Measurements from ENCODE around the gene SLC10A7.

The SLC10A7 gene

DNA sequence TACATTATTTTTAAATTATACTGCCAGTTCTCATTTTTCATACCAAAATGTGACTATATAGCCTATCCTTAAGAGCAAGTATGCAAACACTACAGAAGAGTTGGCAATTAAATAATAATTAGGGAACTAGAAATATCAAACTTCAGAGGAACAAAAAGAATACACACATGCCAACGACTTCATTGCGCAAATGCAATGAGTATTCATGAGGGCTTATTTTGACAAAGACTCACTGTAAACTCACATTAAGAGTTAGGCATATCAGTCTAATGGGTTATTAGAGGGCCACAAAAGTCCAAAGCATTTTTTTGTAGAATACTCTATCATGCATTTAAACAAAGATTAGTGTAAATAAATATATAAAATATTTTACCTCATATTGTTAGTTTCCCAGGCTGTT lies 31.6 kb downstream of the SLC10A7 start:
- DNase-seq, result no peak

DNA sequence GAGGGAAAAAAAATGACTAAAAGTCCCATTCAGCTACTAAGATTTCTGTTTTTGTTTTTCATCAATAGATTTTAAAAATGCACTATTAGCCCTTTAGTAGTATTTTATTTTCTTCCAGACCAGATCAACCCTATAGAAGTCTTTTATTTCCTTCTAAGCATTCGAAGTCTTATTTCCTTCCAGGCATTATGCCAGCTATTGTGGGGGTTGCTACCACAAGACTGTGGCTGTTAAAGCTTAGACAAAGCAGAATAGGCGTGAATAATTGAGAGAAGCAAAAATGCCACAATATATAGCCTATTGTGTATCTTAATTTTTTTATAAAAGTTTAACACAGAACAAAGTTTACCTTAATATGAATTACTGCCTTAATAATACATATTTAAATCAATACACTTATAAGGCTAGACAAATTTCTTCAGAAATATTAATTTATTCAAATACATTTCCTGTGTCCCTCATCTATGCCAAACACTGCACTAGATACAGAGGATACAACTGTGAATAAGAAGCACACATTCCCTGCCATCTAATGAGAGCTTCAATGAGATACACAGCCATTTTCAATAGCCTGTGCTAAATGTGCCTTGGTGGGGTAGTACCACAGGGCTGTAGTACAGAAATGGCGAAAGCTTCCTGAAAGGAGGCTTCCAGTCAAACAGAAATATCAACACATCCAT lies 33.1 kb downstream of the SLC10A7 start:
- DNase-seq, result no peak

DNA sequence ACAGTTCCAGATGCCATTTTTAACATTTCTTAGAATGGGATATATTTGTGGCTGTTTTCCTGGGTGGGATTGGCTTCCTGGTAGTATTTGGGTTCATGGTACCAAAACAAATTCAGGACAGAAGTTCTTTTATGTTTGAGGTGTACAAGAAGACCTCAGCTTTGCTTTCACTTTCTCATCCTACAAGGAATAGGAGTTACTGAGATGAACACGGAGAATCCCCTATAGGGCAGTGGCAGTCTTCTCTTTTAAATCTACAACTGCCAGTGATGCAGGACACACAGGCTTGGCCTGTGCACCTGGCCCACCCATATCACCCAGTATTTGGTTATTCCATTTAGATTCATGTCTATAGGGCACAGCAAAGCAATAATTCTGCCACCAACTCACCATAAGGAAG lies 35.2 kb downstream of the SLC10A7 start:
- no peak for DNase-seq

DNA sequence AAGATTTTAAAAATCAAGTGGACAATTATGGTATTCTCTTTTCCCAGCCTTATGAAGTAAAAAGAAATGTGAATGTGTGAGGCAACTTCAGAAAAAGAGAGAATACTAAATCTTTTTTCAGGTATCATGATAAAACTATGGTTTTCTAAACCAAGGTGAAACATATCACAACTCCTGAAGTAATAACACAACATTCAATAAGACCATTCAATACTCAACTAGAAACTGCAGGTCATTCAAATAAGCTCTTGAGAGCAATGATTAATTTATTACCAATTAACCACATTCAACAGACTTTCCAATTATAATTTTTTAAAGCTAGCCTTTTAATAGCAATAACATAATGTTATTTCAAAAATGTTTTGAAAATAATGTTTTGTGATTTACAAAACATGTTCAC lies 35.8 kb downstream of the SLC10A7 start:
- no peak for DNase-seq

DNA sequence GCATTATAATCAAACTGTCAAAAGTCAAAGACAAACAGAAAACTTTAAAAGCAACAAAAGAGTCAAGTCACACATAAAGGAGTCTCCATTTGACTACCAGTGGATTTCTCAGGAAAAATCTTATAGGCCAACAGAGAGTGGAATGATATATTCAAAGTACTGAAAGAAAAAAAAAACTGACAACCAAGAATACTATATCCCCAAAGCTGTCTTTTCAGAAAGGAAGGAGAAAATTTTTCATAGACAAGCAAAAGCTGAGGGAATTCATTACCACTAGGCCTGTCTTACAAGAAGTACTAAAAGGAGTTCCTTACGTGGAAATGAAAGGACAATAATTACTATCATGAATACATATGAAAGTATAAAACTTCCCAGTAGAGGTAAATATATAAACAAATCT lies 39.0 kb downstream of the SLC10A7 start:
- no peak for DNase-seq

DNA sequence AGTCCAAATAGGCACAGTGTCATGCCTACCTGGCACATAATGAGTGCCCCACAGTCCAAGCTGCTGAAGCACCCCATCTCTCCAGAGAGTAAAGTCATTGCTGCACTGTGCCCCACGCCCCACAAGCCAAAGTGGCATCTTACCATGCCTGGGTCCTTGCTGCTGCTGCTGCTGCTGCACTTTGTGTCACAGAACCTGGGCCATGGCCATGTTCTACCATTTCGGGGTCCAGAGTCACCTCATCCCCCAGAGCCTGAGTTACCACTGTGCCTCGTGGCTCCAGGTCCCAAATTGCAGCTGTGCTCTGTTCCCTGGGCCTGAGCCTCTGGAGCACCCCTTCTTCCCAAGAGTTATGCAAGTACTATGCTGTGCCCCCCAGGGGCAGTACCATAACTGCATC lies 40.5 kb downstream of the SLC10A7 start:
- no peak for DNase-seq

DNA sequence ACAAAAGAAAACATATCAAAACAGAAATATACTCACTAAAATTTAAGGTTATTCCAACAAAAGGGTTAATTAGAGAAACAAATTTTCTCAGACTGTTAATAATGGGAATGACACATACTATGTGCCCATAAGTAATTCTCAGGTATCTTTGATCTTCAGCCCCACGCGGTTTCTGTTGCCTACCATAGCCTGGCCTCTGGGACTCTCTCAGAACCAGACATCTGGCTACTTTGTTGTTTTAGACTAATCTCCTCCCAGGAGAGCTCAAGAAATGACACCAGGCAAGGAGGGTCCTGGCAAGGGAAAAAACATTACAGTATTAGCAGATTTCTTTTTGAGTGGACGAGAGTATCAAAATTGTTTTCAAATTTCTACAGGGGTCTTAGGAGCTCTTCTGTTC lies 43.7 kb downstream of the SLC10A7 start:
- DNase-seq, result no peak

DNA sequence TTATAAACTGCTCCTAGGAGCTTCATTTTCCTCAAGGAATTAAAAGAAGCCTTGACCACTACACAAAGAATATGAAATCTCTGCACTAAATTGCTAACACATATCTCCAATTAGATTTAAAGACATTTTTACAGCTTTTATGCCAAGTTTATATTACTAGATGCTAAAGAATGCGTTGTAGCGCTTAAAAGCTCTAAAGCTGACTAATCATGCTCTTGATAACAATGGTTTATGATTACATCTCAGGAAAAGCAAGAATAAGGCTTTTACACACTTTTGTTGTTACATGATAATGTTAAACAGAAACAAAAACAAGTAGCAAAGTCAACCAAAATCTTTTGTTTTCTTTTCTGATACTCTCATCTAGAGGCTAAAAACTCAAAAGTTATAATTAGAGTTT lies 44.7 kb downstream of the SLC10A7 start:
- DNase-seq, result no peak

DNA sequence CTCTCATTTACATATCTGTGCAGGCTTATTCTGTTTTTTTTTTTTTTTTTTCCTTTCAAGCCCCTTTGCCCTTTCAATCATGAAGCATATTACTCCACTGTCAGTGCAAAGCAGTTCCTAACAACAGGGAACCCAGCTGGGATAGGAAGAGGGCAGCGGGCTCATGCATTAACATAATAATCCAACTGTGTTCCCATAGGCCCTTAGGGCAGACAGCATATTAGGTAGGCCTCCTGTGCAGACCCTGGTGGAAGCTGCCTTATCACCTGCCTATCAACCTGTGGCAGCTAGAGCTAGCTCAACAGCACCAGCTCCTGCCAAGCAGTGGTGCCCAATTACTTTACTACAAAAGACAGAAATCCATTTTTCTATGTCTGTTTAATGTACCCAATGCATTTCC lies 49.3 kb downstream of the SLC10A7 start:
- peak; percentile 80 for DNase-seq

DNA sequence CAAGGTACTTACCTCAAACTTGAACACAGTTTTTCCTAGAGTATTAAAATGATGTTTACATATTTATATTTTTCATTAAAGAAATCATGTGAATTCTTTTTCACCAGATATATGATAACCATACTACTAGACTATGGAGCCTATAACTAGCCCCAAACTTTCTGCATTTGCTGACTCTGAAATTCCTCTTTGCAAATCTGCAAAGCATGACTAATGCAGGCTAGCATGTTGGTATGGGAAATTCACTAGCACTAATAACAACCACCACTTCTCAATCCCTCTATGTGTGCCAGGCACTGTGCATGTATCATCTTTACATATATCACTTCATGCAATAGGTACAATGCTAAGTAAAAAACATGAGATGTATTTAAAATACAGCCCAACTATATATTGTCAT lies 51.1 kb downstream of the SLC10A7 start:
- DNase-seq, result no peak

DNA sequence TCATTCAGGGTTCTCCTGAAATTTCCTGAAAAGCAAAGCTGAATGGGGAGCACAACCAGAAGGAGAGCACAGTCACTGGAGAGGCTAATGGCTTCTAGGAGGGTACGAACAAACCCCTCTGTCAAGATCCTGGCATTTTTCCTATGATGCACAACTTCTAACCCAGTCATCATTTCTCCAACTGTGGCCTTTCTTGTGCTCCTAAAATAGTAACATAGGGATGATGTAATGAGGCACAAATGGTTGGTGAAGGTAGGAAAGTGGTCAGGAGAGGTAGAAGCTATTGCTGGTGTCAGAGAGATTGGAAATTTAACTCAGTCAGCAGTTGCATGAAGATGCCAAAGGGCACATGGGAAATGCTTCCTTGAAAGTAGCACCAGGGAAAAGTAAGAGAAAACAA lies 52.7 kb downstream of the SLC10A7 start:
- DNase-seq, result no peak

DNA sequence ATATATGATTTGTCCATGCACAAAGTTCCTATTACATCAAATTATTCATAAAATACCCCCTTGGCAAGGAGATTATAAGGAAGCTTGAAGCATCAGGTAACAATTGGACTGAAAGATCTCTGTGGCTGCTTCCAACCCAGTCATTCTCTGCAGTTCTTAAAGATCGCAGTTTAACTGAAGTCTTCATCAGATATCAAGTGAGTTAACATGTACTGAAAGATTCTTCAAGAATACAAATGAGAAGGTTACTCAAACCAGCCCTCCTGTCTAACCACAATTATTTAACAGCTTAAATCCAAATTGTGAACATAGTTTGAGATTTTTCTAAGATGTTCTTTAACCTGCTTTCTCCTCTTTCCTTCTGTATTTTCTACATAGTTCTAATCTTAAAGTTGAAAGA lies 56.1 kb downstream of the SLC10A7 start:
- no peak for DNase-seq

DNA sequence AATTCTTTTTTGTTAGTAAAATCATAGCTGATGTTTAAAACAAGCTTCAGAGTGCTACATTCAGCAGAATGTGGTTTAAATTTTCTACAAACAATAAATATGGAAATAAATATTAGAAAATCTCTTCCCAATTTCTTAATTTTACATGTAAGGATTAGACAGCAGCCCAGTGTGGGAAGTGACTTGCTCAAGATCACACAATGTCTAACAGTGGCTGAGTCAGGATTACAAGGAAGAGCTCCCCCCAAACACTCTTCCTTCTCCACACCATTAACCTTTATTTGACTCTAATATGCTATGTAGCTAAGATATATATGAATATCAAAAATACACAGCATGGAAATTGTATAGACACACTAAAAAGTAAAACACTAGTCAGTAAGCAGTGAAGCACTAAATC lies 59.5 kb downstream of the SLC10A7 start:
- DNase-seq, result no peak

DNA sequence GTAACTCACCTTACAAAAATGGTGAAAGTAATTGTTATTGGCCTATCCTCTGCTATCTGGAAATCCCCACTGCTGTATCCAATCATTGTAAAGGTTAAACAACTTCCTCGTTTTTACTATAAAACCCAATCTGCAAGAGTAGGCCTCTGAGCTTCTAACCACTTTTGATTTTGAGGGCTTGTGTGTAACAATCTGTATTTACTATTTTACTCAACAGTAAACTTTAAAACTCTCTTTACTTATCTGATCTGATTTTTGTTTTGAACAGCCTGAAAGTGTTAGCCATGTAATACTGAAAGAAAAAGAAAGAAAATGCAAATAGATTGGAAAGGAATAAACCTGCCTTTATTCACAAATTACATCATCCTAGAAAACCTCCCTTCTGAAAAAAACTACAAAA lies 63.1 kb downstream of the SLC10A7 start:
- no peak for DNase-seq

DNA sequence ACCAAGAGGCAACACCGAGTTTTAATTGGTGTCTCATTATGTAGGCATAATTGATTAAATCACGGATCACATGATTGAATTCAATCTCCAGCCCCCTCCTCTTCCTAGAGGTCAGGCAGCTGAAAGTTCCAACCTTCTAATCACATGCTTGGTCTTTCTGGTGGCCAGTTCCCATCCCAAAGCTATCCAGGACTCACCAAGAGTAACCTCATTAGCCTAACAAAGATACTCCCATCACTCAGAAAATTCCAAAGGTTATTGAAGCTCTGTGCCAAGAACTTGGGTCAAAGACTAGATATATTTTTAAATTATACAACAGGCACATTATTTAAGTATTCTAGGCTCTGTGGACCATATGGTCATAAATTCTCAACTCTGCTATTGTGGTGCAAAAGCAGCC lies 65.1 kb downstream of the SLC10A7 start:
- DNase-seq, result no peak

DNA sequence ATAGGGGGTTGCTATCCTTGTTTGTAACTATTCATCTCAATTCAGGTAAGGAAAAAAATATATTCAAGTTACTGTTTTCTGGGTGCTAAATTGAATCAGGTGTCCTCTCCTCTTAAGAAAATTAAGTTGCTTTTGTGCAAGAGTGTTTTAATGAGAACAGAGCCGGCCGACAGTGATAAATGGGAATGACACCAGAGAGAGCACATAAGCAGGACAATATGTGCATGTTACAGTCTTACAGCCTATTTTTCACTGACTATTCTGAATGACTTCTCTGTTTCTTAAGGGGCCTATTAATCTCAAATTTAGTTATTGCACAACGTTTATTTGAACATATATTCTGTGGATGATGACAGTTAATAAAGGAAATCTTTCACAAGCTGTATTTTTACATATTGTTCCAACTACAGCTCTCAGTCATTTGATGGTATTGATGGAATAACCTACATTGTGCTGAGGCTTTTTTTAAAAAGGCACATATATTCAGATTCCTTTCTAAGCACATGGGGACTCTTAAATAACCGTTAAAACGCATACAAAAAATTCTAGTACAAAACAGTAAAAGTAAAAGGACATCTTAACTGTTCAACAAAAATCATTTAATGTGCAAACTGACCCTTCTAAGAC lies 68.4 kb downstream of the SLC10A7 start:
- DNase-seq, result no peak

DNA sequence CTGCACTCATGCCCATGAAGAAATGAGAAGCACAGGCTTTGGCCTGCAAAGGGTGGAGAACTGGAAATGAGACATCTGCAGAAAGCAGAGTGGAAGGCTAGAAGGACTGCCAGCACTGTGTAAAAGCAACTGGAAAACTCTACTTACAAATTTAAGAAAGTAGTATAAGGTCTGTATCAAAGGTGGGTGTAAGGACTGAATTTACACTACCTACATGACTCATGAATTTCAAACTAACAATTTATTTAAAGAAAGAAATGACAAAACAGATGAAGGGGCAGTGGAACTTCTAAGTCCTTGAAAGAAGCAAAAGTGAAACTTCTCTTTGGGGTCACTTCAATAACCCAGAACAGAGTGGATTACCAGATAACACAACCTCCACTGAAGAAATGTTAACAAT lies 71.2 kb downstream of the SLC10A7 start:
- no peak for DNase-seq

DNA sequence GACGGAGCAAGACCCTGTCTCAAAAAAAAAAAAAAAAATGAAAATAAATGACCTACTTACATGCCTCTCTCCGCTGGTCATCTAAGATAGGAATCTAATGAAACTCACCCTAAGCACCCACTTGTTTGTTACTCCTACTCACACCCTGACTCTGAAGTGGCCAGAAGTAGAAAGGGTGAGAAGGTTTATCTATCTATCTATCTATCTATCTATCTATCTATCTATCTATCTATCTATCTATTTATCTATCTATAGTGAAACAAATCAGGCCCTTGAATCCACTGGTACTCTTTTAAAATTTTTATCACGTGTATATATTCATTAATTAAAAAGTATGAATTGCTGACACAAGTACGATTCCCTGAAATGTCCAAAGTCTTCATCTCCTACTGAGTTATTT lies 75.2 kb downstream of the SLC10A7 start:
- DNase-seq, result no peak

DNA sequence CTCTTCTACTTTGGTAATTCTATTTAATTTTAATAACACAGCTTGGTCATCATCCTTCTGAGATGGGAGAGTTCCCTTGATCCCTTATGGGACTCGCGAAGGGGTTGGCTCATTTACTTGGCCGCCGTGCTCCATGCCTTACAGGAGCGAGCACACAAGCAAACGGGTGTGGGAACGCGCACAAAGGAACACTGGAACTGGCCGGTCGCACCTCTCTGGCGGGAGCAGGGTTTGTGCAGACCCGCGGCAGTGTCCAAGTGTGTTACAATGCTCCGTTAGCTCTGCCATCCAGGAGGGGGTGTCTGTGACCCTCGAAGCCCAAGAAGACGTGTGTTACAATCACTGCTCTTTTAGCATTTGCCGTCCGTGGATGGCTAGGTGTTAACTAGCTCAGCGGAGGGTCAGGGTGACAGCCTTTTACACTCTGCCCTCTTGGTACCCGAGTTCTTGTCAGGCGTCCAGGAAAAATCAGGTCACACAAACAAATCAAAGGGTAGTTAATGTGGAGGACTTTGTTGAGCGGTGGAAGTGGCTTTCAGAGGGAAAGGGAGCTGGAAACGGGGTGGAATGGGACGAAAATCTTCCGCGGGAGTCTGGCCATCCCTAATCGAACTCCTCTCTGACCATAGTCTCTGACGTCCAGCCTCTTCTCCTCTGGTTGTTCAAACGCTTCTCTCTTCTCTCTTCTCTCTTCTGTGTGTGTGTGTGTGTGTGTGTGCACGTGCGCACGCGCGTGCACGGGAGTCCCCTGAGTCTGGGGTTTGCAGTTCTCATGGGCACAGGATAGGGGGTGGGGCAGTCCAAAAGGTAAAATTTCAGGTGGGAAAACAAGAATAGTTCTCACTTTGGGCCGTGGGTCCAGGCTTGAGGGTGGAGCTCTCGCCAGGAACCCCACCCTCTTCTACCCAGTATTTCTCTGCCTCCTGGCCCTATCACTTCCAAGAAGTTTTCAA lies 76.3 kb downstream of the SLC10A7 start:
- DNase-seq, result no peak

DNA sequence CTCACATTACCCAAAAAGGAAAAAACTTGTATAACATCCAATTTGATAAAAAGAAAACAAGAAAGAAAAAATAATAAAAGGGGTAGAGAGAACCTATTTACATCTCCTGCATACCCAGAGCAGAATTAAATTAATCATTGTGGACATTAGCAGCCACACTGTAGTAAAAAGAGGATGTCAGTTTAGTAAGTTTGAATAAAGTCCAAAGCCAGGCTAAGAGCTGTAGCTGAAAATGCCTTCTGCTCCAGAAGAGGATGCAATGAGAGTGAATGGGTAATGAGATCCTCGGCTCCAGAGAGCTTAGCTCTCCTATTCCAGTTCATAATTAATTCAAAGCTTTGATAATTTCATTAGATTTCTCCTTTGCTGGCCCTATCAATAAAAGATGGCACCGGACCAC lies 78.2 kb downstream of the SLC10A7 start:
- DNase-seq, result no peak

DNA sequence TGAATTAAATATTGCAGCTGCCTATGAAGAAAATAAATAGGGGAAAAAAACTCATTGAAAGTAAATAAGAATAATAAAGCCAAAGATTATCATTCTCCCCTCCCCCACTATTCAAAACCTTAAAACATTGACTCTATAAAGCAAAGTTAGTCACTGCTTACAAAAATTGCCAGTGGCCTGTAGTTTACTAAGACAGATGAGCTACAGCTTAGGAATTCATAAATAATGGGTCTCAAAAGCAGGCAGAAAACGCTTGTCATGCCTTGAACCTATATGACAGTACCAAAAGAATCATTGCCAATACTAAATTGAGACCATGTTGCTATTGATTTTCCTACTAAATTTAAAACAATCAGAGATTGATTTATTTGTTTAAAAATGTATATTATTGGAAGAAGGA lies 78.9 kb downstream of the SLC10A7 start:
- DNase-seq, result no peak

DNA sequence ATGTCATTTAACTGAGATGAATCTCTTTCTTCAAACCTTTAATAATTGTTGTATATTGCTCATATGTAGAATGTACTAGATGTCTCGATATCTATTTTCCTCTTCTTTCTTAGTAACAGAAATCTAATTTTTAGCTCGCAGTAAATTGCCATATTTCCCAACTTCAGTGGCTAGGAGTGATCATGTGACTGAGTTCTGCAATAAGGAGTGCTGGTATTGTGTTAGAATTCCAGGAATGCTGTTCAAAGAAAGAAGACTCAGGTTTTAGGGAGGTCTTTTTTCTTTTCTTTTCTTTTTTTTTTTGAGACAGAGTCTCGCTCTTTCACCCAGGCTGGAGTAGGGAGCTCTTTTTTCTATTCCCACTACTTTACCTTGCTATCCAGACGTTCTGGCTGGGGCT lies 81.7 kb downstream of the SLC10A7 start:
- DNase-seq, result no peak

DNA sequence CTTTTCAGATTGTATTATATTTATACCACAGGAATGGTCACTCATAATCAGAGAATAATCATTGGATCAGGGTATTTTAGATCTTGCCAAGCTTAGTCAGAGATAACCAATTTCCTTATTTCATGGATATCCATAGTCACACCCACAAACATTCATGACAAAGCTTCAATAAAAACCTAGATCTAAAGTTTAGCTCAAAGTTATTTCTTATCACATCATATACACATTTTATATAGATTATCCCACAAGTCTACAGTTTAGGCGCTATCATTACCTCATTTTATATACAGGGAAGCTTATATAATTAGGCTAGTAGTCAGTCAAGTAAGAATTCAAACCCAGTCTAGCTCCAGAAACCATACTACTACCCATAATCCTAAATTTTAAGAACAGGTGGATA lies 82.3 kb downstream of the SLC10A7 start:
- DNase-seq, result no peak

DNA sequence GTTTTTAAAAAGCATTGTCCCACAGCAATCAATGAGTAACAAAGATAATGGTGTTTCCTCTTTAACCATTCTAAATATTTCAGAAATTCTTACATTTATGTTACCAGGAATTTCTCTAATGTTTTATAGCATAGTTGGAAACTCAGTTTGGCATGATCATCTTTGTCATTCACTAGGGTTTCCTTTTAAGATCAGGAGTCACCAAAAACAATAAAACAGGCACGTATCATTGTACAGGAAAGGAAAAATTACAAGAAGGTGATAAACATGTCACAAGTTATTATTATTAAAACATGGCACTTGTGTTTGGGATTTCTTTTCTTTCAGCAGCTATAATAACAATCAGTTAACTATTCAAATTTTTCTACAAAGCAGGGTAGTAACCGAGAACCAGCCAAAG lies 84.0 kb downstream of the SLC10A7 start:
- DNase-seq, result no peak
